Effector memory CD8-positive, alpha-beta T cell (primary cell): ENCODE measurements around the gene KLRC2.
"Not testable (repeated sequence)": the region's sequence is repeated elsewhere in the genome, so short reads cannot be mapped to it uniquely, and the experiment has no call there.

ENCODE experiments used
- ATAC-seq: fragments of 150-1000 bp; cut with Tn5 transposase; replicated peaks from 2 replicates; pipeline ENCODE4 v1.10.0; 2021; ENCODE audit warnings: mild to moderate bottlenecking, moderate library complexity
- DNase-seq, 3 experiments: peaks; one replicate each; pipeline ENCODE4 v3.0.0; 2021
- H3K27ac Mint-ChIP-seq, 2 donors: one replicate each; pipeline ENCODE4 v1.8.0; 2022; ENCODE audit warnings: mild to moderate bottlenecking in 2 of 2, mixed read lengths in 2 of 2, moderate library complexity in 2 of 2
- H3K27me3 Mint-ChIP-seq, 2 donors: one replicate each; pipeline ENCODE4 v1.8.0; 2022; ENCODE audit warnings: mixed read lengths in 2 of 2
- H3K36me3 Mint-ChIP-seq: one replicate; pipeline ENCODE4 v1.8.0; 2022; ENCODE audit warnings: mild to moderate bottlenecking, moderate library complexity, mixed read lengths; ENCODE audit not compliant: insufficient read depth
- H3K4me1 Mint-ChIP-seq, 2 donors: one replicate each; pipeline ENCODE4 v1.8.0; 2022; ENCODE audit warnings: low read depth in 2 of 2, mixed read lengths in 2 of 2
- H3K4me3 Mint-ChIP-seq, 2 donors: one replicate each; pipeline ENCODE4 v1.8.0; 2022; ENCODE audit warnings: mild to moderate bottlenecking in 2 of 2, mixed read lengths in 2 of 2, moderate library complexity in 2 of 2
- H3K9me3 Mint-ChIP-seq, 2 donors: one replicate each; pipeline ENCODE4 v1.8.0; 2022; ENCODE audit warnings: mixed read lengths in 2 of 2

Gene KLRC2

GRCh38 chr12:10437601-10438000 is 1.8 kb upstream of the KLRC2 start:
- not testable (repeated sequence) for ATAC-seq, DNase-seq, H3K27me3 Mint-ChIP-seq, H3K36me3 Mint-ChIP-seq, H3K27ac Mint-ChIP-seq, H3K4me1 Mint-ChIP-seq, H3K4me3 Mint-ChIP-seq, H3K9me3 Mint-ChIP-seq

- not testable (repeated sequence) for H3K27ac Mint-ChIP-seq, DNase-seq
Measured at GRCh38 chr12:10430623-10431022, 5.2 kb downstream of the KLRC2 start.

DNA sequence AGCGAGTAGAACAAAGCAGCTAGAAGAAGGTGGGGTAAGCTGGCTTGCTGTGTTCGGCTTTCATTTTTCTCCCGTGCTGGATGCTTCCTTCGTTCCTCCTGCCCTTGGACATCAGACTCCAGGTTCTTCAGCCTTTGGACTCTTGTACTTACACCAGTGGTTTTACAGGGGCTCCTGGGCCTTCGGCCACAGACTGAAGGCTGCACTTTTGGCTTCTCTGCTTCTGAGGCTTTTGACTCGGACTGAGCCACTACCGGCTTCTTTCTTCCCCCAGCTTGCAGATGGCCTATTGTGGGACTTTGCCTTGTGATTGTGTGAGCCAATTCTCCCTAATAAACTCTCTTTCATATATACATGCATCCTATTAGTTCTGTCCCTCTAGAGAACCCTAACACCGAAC is 9.9 kb downstream of the KLRC2 start:
- H3K27ac Mint-ChIP-seq, H3K36me3 Mint-ChIP-seq, ATAC-seq, H3K9me3 Mint-ChIP-seq, H3K27me3 Mint-ChIP-seq, DNase-seq, H3K4me3 Mint-ChIP-seq, H3K4me1 Mint-ChIP-seq: not testable (repeated sequence)

More at GRCh38 chr12:10430623-10431022, 5.2 kb downstream of the KLRC2 start:
- ATAC-seq = peak; percentile 53
- not testable (repeated sequence) for H3K4me3 Mint-ChIP-seq, H3K27me3 Mint-ChIP-seq, H3K4me1 Mint-ChIP-seq, H3K9me3 Mint-ChIP-seq, H3K36me3 Mint-ChIP-seq

DNA sequence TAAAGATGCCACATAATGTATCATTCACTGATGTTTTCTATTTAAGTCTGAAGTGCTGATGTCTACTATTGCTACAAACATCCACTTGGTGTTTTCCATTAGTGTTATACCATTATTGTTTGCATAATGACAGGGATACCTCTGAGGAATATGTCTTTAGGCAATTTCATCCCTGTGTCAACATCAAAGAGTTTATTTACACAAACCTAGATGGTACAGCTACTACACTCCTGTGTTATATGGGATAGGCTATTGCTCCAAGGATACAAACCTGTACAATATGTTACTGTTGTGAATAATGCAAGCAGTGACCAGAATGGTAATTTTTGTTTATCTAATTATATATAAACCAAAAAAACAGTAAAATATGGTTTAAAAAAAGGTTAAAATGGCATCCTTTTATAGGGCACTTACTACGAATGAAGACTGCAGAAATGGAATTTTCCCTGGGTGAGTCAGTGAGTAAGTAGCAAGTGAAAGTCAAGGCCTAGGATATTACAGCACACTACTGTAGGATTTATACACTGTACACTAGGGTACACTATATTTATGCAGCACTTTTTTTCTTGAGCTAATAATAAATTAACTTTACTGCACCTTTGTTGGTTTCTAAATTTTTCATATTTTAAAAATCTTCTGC is 11.4 kb downstream of the KLRC2 start:
- ATAC-seq, H3K27me3 Mint-ChIP-seq, H3K4me3 Mint-ChIP-seq, H3K27ac Mint-ChIP-seq, H3K9me3 Mint-ChIP-seq, H3K4me1 Mint-ChIP-seq, DNase-seq, H3K36me3 Mint-ChIP-seq: not testable (repeated sequence)

- DNase-seq, H3K27me3 Mint-ChIP-seq, H3K36me3 Mint-ChIP-seq, H3K27ac Mint-ChIP-seq, H3K4me1 Mint-ChIP-seq, H3K9me3 Mint-ChIP-seq, H3K4me3 Mint-ChIP-seq: not testable (repeated sequence)
- peak; percentile 58 for ATAC-seq
Measured at GRCh38 chr12:10422159-10422558, 13.7 kb downstream of the KLRC2 start.

DNA sequence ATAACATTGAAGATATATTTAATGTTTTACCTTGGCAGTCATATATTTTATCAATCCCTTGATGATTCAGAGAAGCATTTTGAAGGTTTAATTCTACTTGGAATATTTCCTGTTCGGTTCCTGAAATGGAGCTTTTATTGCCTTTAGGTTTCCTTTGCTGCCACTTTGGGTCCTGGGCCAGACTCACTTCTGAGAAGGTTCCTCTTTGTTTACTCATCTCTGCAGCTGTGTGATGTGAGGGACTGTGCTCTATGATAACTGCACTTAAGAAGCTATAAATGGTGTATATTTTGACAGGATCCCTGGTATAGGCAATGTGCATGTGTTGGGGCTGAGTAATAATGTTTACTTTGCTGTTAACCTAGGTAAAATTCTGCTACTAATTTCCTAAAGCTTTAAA is 15.5 kb downstream of the KLRC2 start, which contains the start of gene KLRC3:
Gene KLRC3 (minus strand): TSS at position 262 of the 400 bp plus-strand sequence. CDS start 45 bp downstream, at position 217.
- H3K27me3 Mint-ChIP-seq, H3K9me3 Mint-ChIP-seq, H3K27ac Mint-ChIP-seq, H3K36me3 Mint-ChIP-seq, DNase-seq, H3K4me1 Mint-ChIP-seq: not testable (repeated sequence)
- ATAC-seq = peak; percentile 27
- peak within 1 kb of the TSS; percentile 31 to 73 for H3K4me3 Mint-ChIP-seq

DNA sequence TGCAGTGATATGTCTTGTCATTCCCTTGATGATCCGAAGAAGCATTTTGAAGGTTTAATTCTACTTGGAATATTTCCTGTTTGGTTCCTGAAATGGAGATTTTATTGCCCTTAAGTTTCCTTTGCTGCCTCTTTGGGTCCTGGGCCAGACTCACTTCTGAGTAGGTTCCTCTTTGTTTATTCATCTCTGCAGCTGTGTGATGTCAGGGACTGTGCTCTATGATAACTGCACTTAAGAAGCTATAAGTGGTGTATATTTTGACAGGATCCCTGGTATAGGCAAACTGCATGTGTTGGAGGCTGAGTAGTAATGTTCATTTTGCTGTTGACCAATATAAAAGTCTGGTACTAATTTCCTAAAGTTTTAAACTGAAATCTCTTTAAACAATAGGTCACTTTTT is 26.4 kb downstream of the KLRC2 start, which contains the start of gene KLRC4:
Gene KLRC4 (minus strand): TSS at position 366 of the 400 bp plus-strand sequence. CDS start 182 bp downstream, at position 184.
- H3K27ac Mint-ChIP-seq = peak within 1 kb of the TSS; percentile 48 to 72

GRCh38 chr12:10408842-10409241 is 27.0 kb downstream of the KLRC2 start:
- Mint-ChIP-seq H3K27ac (peak overlapping the region; percentile 48 to 72), H3K36me3 (peaks cover 27% of the 10 kb centered on the region), H3K9me3 (no peaks in the 10 kb centered on the region), H3K4me3 (peak overlapping the region; percentile 73 to 81), H3K4me1 (peaks cover 3 to 6% of the 10 kb centered on the region in 2 donors), H3K27me3 (no peaks in the 10 kb centered on the region)
- ATAC-seq (peak; percentile 22), DNase-seq (no peak)

More for the DNA sequence above, 26.4 kb downstream of the KLRC2 start, which contains the start of gene KLRC4:
- ATAC-seq (peak; percentile 72), DNase-seq (no peak)
- H3K27me3 Mint-ChIP-seq = no peaks in the 10 kb centered on the region
- H3K9me3 Mint-ChIP-seq = no peaks in the 10 kb centered on the region
- H3K4me3 Mint-ChIP-seq = peak within 1 kb of the TSS; percentile 73 to 81
- H3K36me3 Mint-ChIP-seq = peaks cover 27% of the 10 kb centered on the region
- H3K4me1 Mint-ChIP-seq = peaks cover 3 to 6% of the 10 kb centered on the region in 2 donors

GRCh38 chr12:10406725-10407124 is 29.1 kb downstream of the KLRC2 start:
- ATAC-seq (no peak), DNase-seq (no peak)
- no peaks in the 10 kb centered on the region for H3K9me3 Mint-ChIP-seq
- peak overlapping the region; percentile 65 to 81 for H3K4me3 Mint-ChIP-seq
- H3K4me1 Mint-ChIP-seq = peaks cover 10% of the 10 kb centered on the region in 2 donors
- no peaks in the 10 kb centered on the region for H3K27me3 Mint-ChIP-seq
- peak overlapping the region; percentile 72 to 78 for H3K27ac Mint-ChIP-seq
- peaks cover 37% of the 10 kb centered on the region for H3K36me3 Mint-ChIP-seq

DNA sequence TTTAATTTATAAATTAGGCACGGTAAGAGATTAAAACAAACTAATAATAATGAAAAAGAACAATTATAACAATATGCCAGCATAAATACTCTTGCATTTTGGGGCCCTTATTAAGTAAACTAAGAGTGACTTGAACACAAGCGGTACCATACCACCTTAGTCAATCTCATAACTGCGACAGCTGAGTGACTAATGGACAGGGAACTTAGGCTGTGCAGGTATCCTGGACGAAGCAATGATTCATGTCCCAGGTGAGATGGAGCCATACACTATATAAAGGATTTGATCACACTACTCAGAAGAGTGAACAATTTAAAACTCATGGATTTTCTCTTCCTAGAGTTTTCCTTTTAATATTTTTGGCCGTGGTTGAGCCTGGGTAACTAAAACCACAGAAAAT is 30.5 kb downstream of the KLRC2 start:
- Mint-ChIP-seq H3K27me3 (no peaks in the 10 kb centered on the region), H3K27ac (peak overlapping the region in 1 of 2 donors; percentile 78), H3K4me1 (peaks cover 19% of the 10 kb centered on the region in 2 donors), H3K9me3 (no peaks in the 10 kb centered on the region), H3K36me3 (peaks cover 42% of the 10 kb centered on the region), H3K4me3 (peak overlapping the region; percentile 38 to 63)
- no peak for ATAC-seq
- no peak for DNase-seq

- Mint-ChIP-seq H3K36me3 (peaks cover 42% of the 10 kb centered on the region), H3K27ac (peak overlapping the region in 1 of 2 donors; percentile 78), H3K27me3 (no peaks in the 10 kb centered on the region), H3K4me1 (peaks cover 22 to 23% of the 10 kb centered on the region in 2 donors), H3K4me3 (peak overlapping the region; percentile 38 to 63), H3K9me3 (no peaks in the 10 kb centered on the region)
- ATAC-seq = no peak
- DNase-seq = no peak
Measured at GRCh38 chr12:10404798-10405197, 31.0 kb downstream of the KLRC2 start.

- peak overlapping the region; percentile 70 to 76 for H3K4me3 Mint-ChIP-seq
- peak overlapping the region; percentile 79 to 100 for H3K27ac Mint-ChIP-seq
- H3K36me3 Mint-ChIP-seq = peaks cover 36% of the 10 kb centered on the region
- no peak for ATAC-seq
- no peaks in the 10 kb centered on the region for H3K9me3 Mint-ChIP-seq
- DNase-seq = no peak
- no peaks in the 10 kb centered on the region for H3K27me3 Mint-ChIP-seq
- peaks cover 24 to 39% of the 10 kb centered on the region in 2 donors for H3K4me1 Mint-ChIP-seq
Measured at GRCh38 chr12:10400829-10401228, 35.0 kb downstream of the KLRC2 start.

DNA sequence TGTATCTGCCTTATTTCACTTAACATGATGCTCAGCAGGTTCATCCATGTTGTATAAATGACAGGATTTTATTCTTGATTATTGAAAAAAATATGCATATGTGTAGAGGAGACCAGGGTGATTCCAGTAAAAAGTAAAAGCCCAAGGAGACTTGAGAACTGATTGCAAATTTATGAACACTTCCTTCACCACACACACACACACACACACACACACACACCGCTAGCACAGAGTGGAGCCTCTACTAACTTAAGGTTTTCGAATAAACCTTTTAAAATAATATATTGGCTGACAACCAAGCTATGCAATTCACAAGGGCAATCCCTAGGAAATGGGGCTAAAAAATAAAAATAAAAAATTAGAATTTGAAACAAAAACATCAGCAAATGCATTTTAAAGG is 37.6 kb downstream of the KLRC2 start:
- Mint-ChIP-seq H3K27me3 (no peaks in the 10 kb centered on the region), H3K4me3 (peak overlapping the region; percentile 24 to 79), H3K36me3 (peaks cover 50% of the 10 kb centered on the region), H3K27ac (peak overlapping the region in 1 of 2 donors; percentile 100), H3K4me1 (peaks cover 41 to 63% of the 10 kb centered on the region in 2 donors), H3K9me3 (no peaks in the 10 kb centered on the region)
- no peak for ATAC-seq
- DNase-seq = no peak

- H3K27me3 Mint-ChIP-seq = no peaks in the 10 kb centered on the region
- no peaks in the 10 kb centered on the region for H3K9me3 Mint-ChIP-seq
- peaks cover 43 to 65% of the 10 kb centered on the region in 2 donors for H3K4me1 Mint-ChIP-seq
- ATAC-seq (peak; percentile 28), DNase-seq (peak in 2 of 3 experiments; percentile 22 to 39)
- peaks cover 51% of the 10 kb centered on the region for H3K36me3 Mint-ChIP-seq
- H3K4me3 Mint-ChIP-seq = peak overlapping the region; percentile 34 to 79
- peak overlapping the region; percentile 100 for H3K27ac Mint-ChIP-seq
Measured at GRCh38 chr12:10397296-10397695, 38.5 kb downstream of the KLRC2 start.
